ENCODE measurements around the gene CPAMD8.

The CPAMD8 gene

DNA sequence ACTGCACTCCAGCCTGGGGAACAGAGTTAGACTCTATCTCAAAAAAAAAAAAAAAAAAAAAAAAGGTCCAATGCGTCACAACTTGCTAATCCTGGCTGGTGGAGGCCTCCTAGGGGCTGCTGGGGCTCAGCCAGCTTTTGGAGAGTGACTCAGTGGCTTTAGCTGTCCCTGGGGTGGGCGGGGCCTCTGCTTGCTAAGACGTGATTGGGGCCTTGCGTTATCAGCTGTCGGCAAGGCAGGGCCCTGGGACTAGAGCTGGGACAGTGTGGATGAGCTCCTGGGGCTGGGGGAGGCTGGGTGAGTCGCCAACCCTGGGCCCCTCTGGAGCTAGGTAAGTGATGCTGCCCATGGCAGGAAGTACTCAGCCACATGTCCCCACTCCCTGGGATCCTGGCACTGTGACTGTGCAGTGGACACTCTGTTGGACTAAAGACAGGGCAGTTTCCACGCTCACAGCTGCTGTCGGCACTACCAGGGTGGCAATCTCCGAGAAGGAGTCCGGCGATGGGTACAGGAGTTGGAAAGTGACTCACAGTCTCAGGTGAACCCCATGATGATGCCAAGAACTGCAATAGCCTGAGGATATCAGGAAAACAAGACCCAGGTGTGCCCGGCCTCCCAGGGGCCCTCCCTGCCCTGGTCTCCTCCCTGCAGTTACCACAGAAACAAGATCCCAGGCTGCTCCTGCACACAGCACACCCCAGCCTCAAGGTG lies 105.6 kb downstream of the CPAMD8 start:
- DNase-seq (ENCODE audit: low read depth in 2 of 2) = no peak

DNA sequence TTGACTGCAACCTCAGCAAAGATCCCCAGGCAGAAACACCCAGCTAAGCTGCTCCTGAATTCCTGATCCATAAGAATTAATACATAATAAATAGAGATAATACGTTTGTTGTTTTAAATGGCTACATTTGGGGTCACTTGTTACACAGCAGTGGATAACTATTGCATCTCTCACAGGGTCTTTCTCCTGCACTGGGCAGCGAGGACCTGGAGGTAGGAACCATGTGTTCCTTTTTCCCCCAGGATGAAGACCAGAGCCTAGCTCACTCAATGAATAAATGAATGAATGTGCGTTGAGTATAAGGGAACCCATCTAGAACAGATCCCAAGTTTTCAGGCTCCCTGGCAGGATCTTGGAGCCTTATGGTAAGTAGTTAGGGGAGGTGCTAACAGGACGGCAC lies 107.1 kb downstream of the CPAMD8 start:
- DNase-seq (ENCODE audit: low read depth in 2 of 2) = no peak

DNA sequence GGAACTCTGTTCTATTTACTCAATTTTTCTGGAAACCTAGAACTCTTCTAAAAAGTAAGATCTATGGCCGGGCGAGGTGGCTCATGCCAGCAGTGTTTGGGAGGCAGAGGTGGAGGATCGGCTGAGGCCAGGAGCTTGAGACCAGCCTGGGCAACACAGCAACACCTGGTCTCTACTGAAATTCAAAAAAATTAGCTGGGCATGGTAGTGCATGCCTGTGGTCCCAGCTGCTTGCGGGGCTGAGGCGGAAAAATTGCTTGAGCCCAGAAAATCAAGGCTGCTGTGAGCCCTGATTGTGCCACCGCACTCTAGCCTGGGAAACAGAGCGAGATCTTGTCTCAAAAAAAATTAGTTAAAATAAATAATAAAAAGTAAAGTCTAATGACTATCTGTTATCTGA lies 109.2 kb downstream of the CPAMD8 start:
- DNase-seq (ENCODE audit: low read depth in 2 of 2) = no peak

DNA sequence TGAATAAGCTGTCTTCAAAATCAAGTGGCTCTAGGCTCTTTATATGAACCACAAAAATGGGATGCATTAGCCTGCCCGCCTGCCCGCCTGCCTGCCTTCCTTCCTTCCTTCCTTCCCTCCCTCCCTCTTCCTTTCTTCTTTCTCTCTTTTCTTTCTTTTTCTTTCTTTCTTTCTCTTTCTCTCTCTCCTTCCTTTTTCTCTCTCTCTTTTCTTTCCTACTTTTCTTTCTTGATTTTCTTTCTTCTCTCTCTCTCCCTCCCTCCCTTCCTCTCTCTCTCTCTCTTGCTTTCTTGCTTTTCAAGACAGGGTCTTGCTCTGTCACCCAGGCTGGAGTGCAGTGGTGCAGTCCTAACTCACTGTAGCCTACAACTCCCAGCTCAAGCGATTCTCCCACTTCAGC lies 110.9 kb downstream of the CPAMD8 start:
- no peak for DNase-seq (ENCODE audit: low read depth in 2 of 2)

DNA sequence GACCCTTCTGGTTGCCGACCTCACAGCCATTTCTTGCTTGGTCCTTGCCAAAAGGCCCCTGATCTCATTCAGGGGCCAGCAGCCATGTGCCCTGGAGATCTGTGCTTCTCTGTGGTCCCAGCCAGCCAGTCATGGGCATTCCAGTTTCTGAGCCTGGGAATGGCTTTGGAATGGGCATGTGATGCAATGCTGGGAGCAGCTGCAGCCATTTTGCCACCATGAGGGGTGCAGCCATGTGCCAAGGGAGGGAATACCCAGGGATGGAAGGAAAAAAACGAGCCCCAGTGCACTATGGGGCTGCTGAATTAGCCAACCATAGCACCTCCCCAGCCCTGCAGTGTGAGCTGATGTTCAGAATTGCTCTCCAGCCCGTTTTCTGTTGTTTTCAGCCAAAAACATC lies 111.5 kb downstream of the CPAMD8 start:
- DNase-seq (ENCODE audit: low read depth in 2 of 2) = no peak

DNA sequence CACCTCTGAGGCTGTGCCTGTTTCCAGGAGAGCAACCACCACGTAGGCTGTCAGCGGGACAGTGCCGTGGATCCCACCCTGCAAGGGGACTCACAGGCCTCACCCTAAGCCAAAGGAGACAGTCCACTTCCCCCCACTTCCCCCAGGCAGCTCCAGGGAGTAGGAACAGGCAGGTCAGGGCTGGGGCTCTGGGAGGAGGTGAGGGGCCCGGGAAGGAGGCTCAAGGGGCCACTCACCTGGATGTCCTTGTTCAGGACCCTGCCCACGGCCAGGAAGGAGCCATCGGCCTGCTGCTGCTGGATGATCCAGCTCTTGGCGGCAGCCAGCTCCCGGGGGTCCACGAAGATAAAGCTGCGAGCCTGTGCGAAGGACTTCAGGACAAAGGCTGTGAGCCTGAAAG lies 112.2 kb downstream of the CPAMD8 start:
- DNase-seq (ENCODE audit: low read depth in 2 of 2) = no peak

DNA sequence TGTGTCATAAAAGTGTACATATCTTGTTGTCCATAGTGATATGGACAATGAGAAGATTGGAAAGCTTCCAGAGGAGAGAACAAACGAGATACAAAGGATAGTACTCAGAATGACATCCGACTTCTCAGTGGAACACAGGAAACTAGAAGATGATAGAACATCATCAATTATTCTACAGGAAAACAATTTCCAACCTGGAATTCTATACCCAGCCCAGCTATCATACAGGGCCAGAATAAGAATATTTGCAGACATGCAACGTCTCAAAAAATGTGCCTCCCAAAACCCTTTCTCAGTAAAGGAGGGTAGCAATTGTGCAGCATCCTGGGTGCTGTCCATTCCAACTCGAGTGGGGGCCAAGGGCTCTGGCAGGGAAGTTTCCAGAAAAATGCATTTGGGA lies 113.8 kb downstream of the CPAMD8 start:
- no peak for DNase-seq (ENCODE audit: low read depth in 2 of 2)

DNA sequence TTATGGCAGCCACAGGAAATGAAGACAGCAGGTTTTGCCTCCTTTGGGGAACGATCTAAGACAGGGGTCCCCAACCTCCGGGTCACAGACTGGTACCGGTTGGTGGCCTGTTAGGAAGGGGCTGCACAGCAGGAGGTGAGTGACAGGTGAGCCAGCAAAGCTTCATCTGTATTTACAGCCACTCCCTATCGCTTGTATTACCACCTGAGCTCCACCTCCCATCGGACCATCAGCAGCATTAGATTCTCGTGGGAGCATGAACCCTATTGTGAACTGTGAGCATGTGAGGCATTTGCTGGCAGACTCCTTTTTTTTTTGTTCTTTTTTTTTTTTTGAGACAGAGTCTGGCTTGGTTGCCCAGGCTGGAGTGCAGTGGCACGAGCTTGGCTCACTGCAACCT lies 115.6 kb downstream of the CPAMD8 start:
- DNase-seq (ENCODE audit: low read depth in 2 of 2) = no peak

DNA sequence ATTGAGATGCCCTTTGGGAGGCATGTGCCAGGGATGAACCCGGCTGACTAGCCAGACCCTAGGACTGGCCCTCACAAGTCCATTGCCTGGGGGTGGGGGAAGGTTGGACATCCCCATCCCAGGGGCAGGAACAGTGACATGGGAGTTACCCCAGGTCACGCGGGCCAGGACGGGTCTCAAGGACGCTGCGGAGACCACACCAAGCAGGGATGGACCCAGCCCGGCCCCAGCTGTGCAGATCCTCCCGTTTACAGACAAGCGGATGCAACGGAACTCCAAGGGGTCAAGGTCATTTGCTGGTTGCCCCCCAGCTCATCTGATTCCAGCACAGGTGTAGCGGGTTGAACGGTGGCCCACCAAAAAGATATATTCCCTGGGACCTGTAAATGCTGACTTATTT lies 117.9 kb downstream of the CPAMD8 start:
- no peak for DNase-seq (ENCODE audit: low read depth in 2 of 2)

DNA sequence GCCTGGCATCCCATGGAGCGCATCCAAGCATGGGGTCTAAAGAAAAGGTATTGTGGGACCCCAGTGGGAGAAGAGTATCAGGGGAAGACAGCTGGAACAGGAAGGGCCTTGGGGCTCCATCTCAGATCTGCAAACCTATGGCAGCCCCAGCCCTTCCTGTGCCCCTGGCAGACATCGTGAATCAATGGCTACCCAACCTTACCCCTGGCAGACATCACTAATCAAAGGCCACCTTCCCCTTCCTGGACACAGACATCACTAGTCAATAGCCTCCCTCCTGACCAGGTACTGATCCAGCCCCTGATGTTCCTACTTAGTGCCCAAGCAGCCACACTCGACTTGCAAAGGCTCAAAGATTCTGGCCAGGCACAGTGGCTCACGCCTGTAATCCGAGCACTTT lies 122.0 kb downstream of the CPAMD8 start:
- no peak for DNase-seq (ENCODE audit: low read depth in 2 of 2)

DNA sequence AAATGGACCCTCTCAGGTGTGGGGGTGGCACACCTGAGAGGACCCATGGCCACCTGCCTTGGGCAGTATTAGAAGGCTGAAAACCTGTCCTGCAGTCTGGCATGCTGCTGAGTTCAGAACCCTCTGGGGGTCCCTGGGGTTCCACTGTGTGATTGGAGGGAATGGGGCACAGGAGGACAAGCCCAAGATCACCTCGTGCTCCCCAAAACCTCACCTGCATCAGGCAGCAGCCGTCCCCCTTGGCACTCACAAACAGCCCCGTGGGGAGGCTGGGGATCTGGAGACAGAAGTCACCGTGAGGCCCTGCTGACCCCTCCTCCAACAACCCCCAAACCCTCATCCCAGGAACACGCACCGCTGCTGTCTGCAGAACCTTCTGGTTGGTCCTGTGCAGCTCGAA lies 123.3 kb downstream of the CPAMD8 start:
- no peak for DNase-seq (ENCODE audit: low read depth in 2 of 2)

DNA sequence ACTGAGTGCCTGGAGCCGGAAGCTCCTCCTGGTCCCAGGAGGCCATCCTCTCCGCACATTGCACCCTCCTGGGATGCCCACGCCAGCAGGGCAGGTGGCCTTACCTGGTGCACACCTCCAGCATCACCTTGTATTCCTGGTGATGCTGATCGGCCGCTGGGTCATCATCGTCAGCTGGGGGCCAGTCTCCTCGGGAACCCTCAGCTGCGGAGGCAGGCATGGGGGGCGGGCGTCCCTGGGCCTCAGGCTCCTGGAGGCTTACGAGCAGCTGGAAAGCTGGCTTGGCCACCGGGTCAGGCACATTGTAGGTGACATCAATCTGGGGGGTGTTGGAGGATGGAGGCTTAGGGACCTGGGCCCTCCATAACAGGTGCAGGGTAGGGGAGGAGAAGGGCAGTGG lies 124.1 kb downstream of the CPAMD8 start:
- no peak for DNase-seq (ENCODE audit: low read depth in 2 of 2)

DNA sequence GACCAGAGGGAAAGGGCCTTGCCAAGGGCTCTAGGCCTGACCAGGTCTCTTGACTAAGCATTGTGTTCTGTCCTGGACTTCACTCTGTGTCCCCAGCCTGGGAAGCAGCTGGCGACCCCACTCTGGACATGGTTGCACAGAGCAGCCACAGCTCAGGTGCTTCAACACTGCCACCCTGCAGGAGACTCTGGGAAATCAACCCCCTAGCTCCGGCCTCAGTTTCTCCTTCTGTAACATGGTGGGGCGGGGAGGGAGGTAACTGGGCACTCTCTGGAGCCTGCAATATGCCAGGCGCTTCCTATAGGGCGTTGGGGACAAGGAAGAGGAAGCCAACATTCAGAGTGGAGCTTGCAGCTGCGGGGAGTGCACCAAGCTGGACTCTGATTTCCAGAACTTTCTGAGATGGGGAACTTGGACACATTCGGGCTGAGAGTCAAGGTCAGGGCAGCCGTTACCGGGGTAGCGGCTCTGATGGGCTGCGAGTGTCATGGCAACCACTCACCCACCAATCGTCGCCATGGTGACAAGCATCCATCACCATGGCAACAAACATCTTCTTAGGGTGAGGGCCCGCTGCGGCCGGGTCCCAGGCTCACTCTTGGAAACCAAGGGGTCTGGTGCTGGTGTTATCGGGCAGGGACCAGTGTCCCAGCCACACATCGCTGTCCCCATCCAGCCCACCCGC lies 125.0 kb downstream of the CPAMD8 start:
- no peak for DNase-seq (ENCODE audit: low read depth in 2 of 2)

DNA sequence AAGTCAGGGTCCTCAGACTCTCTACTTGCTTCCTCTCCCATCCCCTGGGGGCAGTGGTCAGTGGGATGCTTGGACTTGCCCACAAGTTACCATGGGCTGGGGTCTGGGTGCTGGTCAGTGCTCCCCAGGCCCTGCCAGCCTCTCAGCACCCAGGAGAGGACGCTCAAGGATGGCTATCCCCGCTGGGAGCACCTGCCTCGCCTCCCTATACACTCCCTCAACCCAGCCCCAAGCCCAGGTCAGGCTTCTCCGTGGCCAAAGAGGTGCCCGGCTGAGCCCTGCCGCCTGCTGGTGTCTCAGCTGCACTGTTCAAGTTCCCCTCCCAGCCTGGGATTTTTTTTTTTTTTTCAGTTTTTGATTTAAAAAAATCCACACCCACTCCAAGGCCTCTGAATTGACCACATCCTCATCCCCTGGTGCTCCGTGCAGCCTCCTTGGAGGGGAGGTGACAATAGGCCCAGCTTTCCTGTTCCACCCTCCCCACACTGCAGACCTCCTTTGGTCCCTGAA lies 127.0 kb downstream of the CPAMD8 start:
- DNase-seq (ENCODE audit: low read depth in 2 of 2) = no peak

DNA sequence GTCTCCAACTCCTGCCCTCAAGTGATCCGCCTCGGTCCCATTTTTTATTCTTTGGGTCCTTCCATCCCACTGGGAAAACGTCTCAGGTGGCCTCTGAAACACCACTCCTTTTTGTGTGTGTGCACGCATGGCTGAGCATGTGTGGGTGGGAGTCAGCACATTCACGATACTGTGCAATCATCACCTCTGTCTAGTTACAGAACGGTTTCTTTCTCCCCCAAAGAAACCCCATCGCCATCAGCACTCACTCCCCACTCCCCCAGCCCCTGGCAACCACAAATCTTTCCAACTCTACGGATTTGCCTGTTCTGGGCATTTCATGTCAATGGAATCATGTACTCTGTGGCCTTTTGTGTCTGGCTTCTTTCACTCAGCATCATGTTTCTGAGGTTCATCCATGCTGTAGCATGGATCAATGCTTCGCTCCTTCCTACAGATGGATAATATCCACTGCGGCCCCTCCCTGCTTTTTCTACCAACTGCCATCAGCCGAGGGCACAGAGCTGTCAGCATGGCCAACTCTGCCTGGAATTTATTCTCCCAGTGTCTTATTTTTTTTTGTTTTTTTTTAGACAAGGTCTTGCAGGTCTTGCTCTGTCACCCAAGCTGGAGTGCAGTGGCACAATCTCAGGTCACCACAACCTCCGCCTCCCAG lies 128.1 kb downstream of the CPAMD8 start:
- DNase-seq (ENCODE audit: low read depth in 2 of 2) = no peak

DNA sequence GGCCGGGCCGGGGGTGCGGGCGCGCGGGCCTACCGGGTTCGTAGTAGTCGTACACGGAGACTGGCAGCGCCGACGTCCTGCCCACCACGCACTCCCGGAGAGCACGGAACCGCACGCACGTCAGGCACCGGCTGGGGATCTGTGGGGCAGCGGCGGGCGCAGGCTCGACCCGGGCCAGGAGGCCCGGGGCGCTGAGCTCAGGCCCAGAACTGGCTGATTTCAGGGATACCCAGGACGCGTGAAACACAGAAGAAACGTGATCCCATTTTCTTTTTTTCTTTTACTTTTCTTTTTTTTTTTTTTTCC lies 128.8 kb downstream of the CPAMD8 start:
- DNase-seq (ENCODE audit: low read depth in 2 of 2) = no peak

DNA sequence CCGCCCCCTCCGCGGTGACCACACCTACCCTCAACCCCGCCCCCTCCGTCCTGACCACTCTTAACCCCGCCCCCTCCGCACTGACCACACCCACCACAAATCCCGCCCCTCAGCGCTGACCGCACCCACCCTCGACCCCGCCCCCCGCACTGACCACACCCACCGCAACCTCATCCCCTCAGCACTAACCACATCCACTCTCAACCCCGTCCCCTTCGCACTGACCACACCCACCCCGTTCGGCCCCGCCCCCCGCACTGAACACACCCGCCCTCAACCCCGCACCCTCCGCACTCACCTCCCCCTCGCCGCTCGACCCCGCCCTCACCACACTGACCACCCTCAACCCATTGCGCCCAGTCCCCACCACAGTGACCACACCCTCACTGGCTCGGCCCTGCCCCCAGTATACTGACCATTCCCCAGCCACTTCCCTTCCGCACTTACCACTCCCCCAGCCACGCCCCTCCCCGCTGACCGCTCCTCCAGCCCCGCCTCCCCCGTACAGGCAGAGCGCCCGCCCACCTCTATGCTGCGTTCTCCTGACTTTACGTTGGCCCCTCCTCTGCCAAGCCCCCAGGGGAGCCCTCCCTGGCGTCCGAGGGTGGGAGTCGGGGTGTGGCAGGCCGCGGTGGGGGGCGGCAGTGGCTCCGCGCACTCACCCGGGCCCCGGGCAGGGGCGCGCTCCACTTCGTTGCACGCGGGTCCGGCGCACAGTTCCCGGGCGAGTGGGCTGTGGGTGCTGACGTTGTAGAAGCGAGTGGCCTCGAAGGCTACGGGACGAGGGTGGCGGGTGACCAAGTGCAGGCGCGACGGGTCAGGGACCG lies 129.4 kb downstream of the CPAMD8 start:
- DNase-seq (ENCODE audit: low read depth in 2 of 2) = peak; percentile 33 to 44

DNA sequence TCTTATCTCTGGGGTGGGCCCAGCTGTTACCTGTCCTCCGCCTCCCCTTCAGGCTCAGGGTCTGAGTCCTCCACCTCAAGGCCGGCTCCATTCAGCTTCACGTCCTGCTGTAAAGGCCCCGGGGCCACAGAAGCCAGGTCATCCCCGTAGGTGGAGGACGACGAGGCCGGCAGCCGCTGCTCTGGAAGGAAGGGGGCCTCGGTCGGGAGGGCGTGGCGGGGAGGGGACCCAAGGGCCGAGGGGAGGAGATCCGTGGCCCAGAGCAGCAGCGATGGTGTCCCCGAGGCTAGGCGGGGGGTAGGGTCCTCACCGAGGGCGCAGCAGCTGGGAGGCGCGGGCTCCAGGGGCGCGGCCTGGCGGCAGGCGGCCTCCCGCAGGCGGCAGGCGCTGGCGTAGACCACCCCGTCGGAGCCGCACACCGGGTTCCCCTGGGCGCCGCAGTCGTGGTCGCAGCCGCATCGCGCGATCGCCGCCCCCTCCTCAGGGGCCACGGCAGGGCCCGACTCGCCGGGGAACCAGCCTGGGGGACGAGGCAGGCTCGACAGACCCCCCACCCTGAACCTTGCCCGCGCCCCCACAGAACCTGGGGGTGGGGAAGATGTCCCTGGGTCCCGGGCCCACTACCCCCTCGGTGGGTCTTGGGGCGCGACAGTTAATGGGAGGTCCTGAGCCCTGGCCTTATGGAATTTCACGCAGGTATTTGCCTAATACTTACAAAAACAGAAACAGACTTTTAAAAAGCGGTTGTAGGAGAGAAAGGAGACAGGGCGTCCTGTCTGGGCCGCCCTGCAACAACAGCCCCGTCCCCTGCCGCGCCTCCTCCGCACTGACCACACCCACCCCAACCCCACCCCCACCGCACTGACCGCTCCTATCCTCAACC lies 130.2 kb downstream of the CPAMD8 start:
- no peak for DNase-seq (ENCODE audit: low read depth in 2 of 2)

DNA sequence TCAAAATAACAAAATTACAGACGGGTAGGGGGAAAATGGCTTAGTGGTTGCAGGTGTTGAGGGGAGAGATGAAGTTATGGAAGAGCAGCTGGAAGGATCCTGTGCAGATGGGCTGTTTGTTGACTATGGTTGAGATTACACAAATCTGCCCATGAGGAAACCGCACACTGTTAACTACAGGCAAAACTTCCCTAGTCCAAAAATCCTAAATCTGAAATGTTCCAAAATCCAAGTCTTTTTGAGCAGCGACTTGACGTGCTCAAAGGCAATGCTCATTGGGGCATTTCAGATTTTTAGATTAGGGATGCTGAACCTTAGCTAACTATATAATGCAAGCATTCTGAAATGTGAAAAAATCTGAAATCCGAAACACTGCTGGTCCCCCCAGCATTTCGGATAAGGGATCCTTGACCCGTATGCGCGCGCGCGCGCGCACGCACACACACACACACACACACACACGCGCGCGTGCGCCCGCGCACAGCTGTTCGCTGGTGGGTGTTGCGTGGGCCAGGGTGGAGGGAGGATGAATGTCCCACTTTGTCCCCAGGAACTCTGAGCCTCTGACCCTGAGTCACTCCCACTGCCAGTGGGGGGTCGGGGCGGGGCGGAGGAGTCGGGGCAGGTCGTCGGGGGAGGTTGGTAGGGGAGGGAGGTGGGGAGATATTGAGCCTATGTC lies 131.0 kb downstream of the CPAMD8 start:
- no peak for DNase-seq (ENCODE audit: low read depth in 2 of 2)

DNA sequence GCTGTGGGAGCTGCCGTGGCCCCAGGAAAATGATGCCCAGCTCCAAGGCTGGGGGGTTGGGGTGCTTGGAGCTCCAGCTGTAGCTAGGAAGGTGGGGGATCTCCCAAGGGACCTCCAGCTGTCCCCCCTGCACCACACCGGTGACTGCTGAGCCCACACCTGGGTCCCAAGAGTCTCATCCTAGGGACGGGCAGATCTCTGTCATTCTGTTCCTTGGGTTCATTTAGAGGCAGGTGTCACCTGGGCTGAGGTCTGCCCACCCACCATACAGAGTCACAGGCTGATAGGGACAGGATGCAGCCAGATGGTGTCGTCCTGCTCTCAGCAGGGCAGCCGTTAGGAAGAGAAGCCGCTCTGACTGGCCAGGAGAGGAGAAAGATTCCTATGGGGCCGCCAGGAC lies 132.5 kb downstream of the CPAMD8 start:
- DNase-seq (ENCODE audit: low read depth in 2 of 2) = no peak

DNA sequence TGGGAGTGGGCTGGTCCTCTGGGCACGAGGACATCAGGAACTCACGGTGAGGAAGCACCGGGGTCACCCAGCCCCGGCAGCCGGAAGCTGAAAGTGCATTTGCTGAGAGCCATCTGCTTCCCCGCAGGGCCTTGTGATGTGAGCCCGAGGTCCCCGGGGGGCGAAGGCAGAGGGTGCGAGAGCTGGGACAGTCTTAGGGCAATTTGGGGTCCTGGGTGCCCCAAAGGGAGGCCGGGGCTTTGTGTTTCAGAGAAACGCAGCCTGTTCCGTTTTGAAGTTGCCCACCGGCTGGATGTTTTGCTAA lies 133.0 kb downstream of the CPAMD8 start:
- no peak for DNase-seq (ENCODE audit: low read depth in 2 of 2)

Data from activated CD8-positive, alpha-beta memory T cell treated with anti-CD3 and anti-CD28 coated beads for 4 hours (primary cell).